ENCODE results near the gene NDST4.

DNA sequence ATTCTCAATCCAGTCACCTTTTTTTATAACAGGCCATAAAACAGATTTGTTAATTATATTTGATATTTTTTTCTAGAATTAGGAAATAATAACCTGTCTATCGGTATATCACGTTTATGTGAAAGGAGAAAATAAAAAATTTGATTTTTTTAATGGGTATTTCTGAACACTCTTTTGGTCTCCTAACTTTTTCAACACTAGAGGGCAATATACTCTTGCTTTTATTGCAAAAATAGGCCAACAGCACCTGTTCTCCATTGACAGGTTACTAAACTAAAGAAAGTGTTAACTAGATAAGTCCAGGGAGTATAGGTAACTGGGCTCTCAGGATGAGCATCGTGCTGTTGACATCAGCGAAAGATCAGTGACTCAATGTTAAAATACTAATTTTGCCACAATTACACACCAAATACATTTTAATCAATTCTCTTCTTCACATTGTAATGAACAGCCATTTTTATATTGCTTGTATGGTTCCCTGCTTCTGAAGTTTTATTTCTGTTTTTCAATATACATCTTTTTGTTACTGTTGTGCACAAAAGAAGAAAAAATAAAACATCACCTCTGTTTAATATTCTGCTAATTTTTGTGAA lies 22.8 kb downstream of the NDST4 start:
- TF ChIP-seq, protein P1, sequence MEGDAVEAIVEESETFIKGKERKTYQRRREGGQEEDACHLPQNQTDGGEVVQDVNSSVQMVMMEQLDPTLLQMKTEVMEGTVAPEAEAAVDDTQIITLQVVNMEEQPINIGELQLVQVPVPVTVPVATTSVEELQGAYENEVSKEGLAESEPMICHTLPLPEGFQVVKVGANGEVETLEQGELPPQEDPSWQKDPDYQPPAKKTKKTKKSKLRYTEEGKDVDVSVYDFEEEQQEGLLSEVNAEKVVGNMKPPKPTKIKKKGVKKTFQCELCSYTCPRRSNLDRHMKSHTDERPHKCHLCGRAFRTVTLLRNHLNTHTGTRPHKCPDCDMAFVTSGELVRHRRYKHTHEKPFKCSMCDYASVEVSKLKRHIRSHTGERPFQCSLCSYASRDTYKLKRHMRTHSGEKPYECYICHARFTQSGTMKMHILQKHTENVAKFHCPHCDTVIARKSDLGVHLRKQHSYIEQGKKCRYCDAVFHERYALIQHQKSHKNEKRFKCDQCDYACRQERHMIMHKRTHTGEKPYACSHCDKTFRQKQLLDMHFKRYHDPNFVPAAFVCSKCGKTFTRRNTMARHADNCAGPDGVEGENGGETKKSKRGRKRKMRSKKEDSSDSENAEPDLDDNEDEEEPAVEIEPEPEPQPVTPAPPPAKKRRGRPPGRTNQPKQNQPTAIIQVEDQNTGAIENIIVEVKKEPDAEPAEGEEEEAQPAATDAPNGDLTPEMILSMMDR (IDR thresholded peaks at IDR 0.05): peak in 2 of 6 experiments; percentile 22 to 33
- no peak for TF ChIP-seq POLR2AphosphoS5 (IDR thresholded peaks at IDR 0.05)
